Calu3 (cell line): ENCODE results near the gene OLIG2. TPM values are rescaled to one million over a fixed set of nuclear protein-coding genes. Genes with fewer than 3 reads are reported as not detected.

ENCODE experiments used
- BruUV-seq: library from RNA; stranded (reverse); fragments of 400-500 nt; replicated peaks from 2 replicates; lab custom pipeline; 2021; lab: Mats Ljungman, UMichigan
- CTCF ChIA-PET: fragments of 300-600 bp; sonication (Branson Sonifier 250); formaldehyde crosslinking; loops from one replicate; lab custom pipeline; 2022; ENCODE audit warnings: antibody characterized with exemption; lab: Charles Lee
- DNase-seq: peaks from one replicate; pipeline ENCODE4 v3.0.0; 2022
- H3K27ac Mint-ChIP-seq: one replicate; pipeline ENCODE4 v1.8.0; 2022; ENCODE audit warnings: mixed read lengths; ENCODE audit not compliant: unreplicated experiment
- H3K27me3 Mint-ChIP-seq: one replicate; pipeline ENCODE4 v1.8.0; 2022; ENCODE audit warnings: mixed read lengths; ENCODE audit not compliant: unreplicated experiment
- H3K36me3 Mint-ChIP-seq: one replicate; pipeline ENCODE4 v1.8.0; 2022; ENCODE audit warnings: mild to moderate bottlenecking, moderate library complexity, mixed read lengths; ENCODE audit not compliant: insufficient read depth, unreplicated experiment
- H3K4me1 Mint-ChIP-seq: one replicate; pipeline ENCODE4 v1.8.0; 2022; ENCODE audit warnings: mild to moderate bottlenecking, low read depth, mixed read lengths; ENCODE audit not compliant: unreplicated experiment
- H3K4me3 Mint-ChIP-seq: one replicate; pipeline ENCODE4 v1.8.0; 2022; ENCODE audit warnings: mild to moderate bottlenecking, low read depth, moderate library complexity, mixed read lengths; ENCODE audit not compliant: unreplicated experiment
- H3K9me3 Mint-ChIP-seq: one replicate; pipeline ENCODE4 v1.8.0; 2022; ENCODE audit warnings: low read depth, mixed read lengths; ENCODE audit not compliant: unreplicated experiment
- CTCF ChIP-seq: fragments of 200-600 bp; IDR thresholded peaks from one replicate; pipeline ENCODE4 v1.8.0; 2022; ENCODE audit warnings: antibody characterized with exemption; ENCODE audit not compliant: unreplicated experiment
- intact Hi-C: fragments of 100-400 bp; cut with micrococcal nuclease; formaldehyde crosslinking; loops from one replicate; pipeline ENCODE4 v1.10.0; 2022; ENCODE audit not compliant: unreplicated experiment
- total RNA-seq: library from RNA; stranded (reverse); gene quantifications from 2 replicates; pipeline ENCODE4 v1.2.3, GENCODE V29; 2022

OLIG2 gene
- total RNA-seq, 1 experiment from 2014 or later = not detected

- no peak overlapping the region for H3K4me3 Mint-ChIP-seq
- H3K4me1 Mint-ChIP-seq = peaks cover 7% of the 10 kb centered on the region
- intact Hi-C loops = no loop called here
- CTCF ChIA-PET = no interaction called here
- no peak overlapping the region for H3K27ac Mint-ChIP-seq
- no peaks in the 10 kb centered on the region for H3K36me3 Mint-ChIP-seq
- DNase-seq = no peak
- no peak for TF ChIP-seq CTCF
- peaks cover 100% of the 10 kb centered on the region for H3K27me3 Mint-ChIP-seq
- BruUV-seq = no TSS peak
- H3K9me3 Mint-ChIP-seq = no peaks in the 10 kb centered on the region
Observed at GRCh38 chr21:33061233-33061632, 35.5 kb downstream of the OLIG2 start.

GRCh38 chr21:33063375-33063883, 37.7 kb downstream of the OLIG2 start:
- Mint-ChIP-seq H3K27me3 (peaks cover 100% of the 10 kb centered on the region), H3K27ac (no peak overlapping the region), H3K4me1 (peaks cover 7% of the 10 kb centered on the region), H3K4me3 (no peak overlapping the region), H3K36me3 (no peaks in the 10 kb centered on the region), H3K9me3 (no peaks in the 10 kb centered on the region)
- CTCF ChIA-PET = no interaction called here
- BruUV-seq = no TSS peak
- no peak for TF ChIP-seq CTCF
- intact Hi-C loops = no loop called here
- DNase-seq = no peak

- CTCF ChIA-PET = no interaction called here
- intact Hi-C loops = no loop called here
- no peak for TF ChIP-seq CTCF
- H3K36me3 Mint-ChIP-seq = no peaks in the 10 kb centered on the region
- H3K27me3 Mint-ChIP-seq = peaks cover 100% of the 10 kb centered on the region
- H3K9me3 Mint-ChIP-seq = no peaks in the 10 kb centered on the region
- no peak overlapping the region for H3K27ac Mint-ChIP-seq
- no TSS peak for BruUV-seq
- H3K4me1 Mint-ChIP-seq = peaks cover 7% of the 10 kb centered on the region
- no peak for DNase-seq
- H3K4me3 Mint-ChIP-seq = no peak overlapping the region
Observed at GRCh38 chr21:33063907-33064622, 38.3 kb downstream of the OLIG2 start.

GRCh38 chr21:33064623-33065390, 39.1 kb downstream of the OLIG2 start:
- H3K9me3 Mint-ChIP-seq = no peaks in the 10 kb centered on the region
- intact Hi-C loops = no loop called here
- H3K27me3 Mint-ChIP-seq = peaks cover 94% of the 10 kb centered on the region
- H3K4me3 Mint-ChIP-seq = no peak overlapping the region
- H3K4me1 Mint-ChIP-seq = peaks cover 7% of the 10 kb centered on the region
- DNase-seq = no peak
- TF ChIP-seq CTCF = no peak
- CTCF ChIA-PET = no interaction called here
- no TSS peak for BruUV-seq
- no peak overlapping the region for H3K27ac Mint-ChIP-seq
- no peaks in the 10 kb centered on the region for H3K36me3 Mint-ChIP-seq
